ENCODE measurements around the gene USP12. TPM values are rescaled to one million over a fixed set of nuclear protein-coding genes. Genes with fewer than 3 reads are reported as not detected.
"Not testable (repeated sequence)": the region's sequence is repeated elsewhere in the genome, so short reads cannot be mapped to it uniquely, and the experiment has no call there.

The USP12 gene
- total RNA-seq, 2 donors from 2014 or later: 11.3 to 21.5 TPM

DNA sequence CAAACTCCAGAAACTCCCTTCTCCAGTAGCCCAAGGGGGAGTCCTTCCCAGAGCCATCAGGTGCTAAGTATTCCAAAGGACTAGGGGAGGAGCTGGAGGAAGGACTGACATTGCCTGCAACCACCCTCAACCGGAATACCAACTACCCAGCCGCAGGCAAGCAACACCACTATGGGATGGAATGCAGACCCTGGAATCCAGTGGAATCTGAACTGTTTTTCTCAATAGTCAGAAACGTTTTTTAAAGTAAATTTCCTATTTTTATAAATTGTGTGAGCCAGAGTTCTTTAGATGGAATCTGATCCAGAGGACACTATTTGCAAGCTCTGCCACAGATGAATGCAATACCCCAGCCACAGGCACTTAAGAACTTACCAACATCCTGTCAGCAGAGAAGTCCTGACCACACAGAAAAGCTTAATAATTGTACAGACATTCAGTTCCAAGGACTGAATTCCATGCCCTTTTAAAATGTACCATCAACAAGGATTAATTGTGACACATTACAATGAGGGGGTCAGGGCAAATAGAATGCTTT lies 92.1 kb downstream of the USP12 start:
- WGBS: 76% methylated on average over 3 of the region's 3 CpGs
- no peak overlapping the region for H3K4me3 ChIP-seq
- no peak for DNase-seq (ENCODE audit: low spot score)
- H3K9me3 ChIP-seq: no peaks in the 10 kb centered on the region
- no peaks in the 10 kb centered on the region for H3K27me3 ChIP-seq (replicated peaks; ENCODE audit: insufficient read depth)
- no peak overlapping the region for H3K27ac ChIP-seq
- H3K36me3 ChIP-seq: no peaks in the 10 kb centered on the region
- TF ChIP-seq POLR2AphosphoS5 (IDR thresholded peaks at IDR 0.05): no peak
- TF ChIP-seq POLR2A (IDR thresholded peaks at IDR 0.05): no peak
- TF ChIP-seq, protein P1, sequence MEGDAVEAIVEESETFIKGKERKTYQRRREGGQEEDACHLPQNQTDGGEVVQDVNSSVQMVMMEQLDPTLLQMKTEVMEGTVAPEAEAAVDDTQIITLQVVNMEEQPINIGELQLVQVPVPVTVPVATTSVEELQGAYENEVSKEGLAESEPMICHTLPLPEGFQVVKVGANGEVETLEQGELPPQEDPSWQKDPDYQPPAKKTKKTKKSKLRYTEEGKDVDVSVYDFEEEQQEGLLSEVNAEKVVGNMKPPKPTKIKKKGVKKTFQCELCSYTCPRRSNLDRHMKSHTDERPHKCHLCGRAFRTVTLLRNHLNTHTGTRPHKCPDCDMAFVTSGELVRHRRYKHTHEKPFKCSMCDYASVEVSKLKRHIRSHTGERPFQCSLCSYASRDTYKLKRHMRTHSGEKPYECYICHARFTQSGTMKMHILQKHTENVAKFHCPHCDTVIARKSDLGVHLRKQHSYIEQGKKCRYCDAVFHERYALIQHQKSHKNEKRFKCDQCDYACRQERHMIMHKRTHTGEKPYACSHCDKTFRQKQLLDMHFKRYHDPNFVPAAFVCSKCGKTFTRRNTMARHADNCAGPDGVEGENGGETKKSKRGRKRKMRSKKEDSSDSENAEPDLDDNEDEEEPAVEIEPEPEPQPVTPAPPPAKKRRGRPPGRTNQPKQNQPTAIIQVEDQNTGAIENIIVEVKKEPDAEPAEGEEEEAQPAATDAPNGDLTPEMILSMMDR (IDR thresholded peaks at IDR 0.05): no peak
- H3K4me1 ChIP-seq (replicated peaks): no peaks in the 10 kb centered on the region
- intact Hi-C loops (cut with DNase I): loop anchor here (2.0 to 5.0 kb wide), 2 partner anchors 55 to 93 kb away; partner anchors contain the start of gene USP12

DNA sequence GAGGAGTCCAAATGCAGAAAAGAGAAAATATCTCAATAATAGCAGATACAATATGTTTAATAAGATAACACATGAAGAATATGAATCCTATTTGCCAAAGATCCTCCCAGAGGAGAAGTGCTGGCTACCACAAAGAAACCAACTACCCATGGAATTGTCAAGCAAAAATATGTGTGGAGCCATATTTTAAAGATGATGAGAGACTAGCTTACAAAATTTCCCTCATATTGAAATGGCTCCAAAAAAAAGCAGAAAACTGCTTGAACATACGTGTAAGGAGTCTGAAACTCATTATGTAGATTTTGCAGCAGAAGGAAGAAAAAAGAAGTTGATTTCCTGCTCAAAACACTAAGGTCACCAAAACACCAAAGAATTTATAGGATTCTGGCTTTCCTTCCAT lies 94.2 kb downstream of the USP12 start:
- Histone ChIP-seq H3K4me3 (no peak overlapping the region), H3K27me3 (replicated peaks; ENCODE audit: insufficient read depth) (no peaks in the 10 kb centered on the region), H3K4me1 (replicated peaks) (no peaks in the 10 kb centered on the region), H3K36me3 (no peaks in the 10 kb centered on the region), H3K9me3 (no peaks in the 10 kb centered on the region), H3K27ac (no peak overlapping the region)
- 69% methylated on average over 1 of the region's 1 CpG for WGBS
- no peak for DNase-seq (ENCODE audit: low spot score)
- intact Hi-C loops (cut with DNase I): loop anchor here (5.0 kb wide), 1 partner anchor 95 kb away; the partner anchor contains the start of gene USP12
- no peak for TF ChIP-seq POLR2AphosphoS5 (IDR thresholded peaks at IDR 0.05)
- no peak for TF ChIP-seq POLR2A (IDR thresholded peaks at IDR 0.05)
- TF ChIP-seq, protein P1 (IDR thresholded peaks at IDR 0.05): no peak

DNA sequence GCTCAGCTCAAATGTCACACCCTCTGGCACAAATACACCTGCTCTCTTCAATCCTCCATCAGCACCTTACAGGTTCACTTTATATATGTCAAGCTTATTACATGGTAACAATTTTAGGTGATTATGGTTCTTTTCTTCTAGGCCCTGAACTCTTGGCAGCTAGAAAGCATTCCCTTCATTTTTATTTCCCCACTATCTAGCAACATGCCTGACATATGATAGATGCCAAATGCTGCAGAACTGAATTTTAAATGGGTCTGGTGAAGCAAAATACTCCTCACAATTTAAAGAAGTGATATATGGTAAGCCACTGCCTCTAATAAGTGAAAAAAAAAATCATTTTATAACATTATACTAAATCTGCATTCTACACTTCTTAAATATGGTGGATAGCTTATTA lies 95.2 kb downstream of the USP12 start:
- H3K9me3 ChIP-seq: no peaks in the 10 kb centered on the region
- no peaks in the 10 kb centered on the region for H3K27me3 ChIP-seq (replicated peaks; ENCODE audit: insufficient read depth)
- TF ChIP-seq POLR2A (IDR thresholded peaks at IDR 0.05) (no peak), POLR2AphosphoS5 (IDR thresholded peaks at IDR 0.05) (no peak)
- TF ChIP-seq, protein P1 (IDR thresholded peaks at IDR 0.05): no peak
- H3K27ac ChIP-seq: no peak overlapping the region
- no peak overlapping the region for H3K4me3 ChIP-seq
- intact Hi-C loops (cut with DNase I): loop anchor here (5.0 kb wide), 1 partner anchor 96 kb away; the partner anchor contains the start of gene USP12
- DNase-seq (ENCODE audit: low spot score): no peak
- no peaks in the 10 kb centered on the region for H3K4me1 ChIP-seq (replicated peaks)
- H3K36me3 ChIP-seq: no peaks in the 10 kb centered on the region

DNA sequence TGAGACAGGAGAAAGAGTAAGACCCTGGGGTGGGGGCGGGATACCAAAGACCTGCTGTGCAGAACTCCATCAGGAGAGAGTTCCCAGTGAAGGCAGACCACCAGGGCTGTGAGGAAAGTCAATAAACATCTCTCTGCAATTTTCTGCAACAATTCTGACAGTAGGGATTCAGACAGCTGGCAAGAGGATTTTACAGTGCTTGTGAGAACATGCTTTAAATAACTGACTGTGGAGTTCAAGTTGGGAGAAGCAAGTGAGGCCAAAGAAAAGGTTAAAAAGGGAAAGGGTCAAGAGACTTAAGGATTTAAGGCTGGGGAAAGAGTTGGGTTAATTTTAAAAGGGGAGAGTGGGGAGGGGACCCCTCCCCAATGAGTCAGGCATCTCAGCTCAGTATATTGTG lies 98.4 kb downstream of the USP12 start:
- H3K4me1 ChIP-seq (replicated peaks): no peaks in the 10 kb centered on the region
- no peaks in the 10 kb centered on the region for H3K27me3 ChIP-seq (replicated peaks; ENCODE audit: insufficient read depth)
- intact Hi-C loops (cut with DNase I): no loop called here
- no peak overlapping the region for H3K4me3 ChIP-seq
- 70% methylated on average over 1 of the region's 1 CpG for WGBS
- TF ChIP-seq POLR2AphosphoS5 (IDR thresholded peaks at IDR 0.05): no peak
- TF ChIP-seq, protein P1 (IDR thresholded peaks at IDR 0.05): no peak
- no peak for TF ChIP-seq POLR2A (IDR thresholded peaks at IDR 0.05)
- H3K27ac ChIP-seq: no peak overlapping the region
- DNase-seq (ENCODE audit: low spot score): no peak
- H3K36me3 ChIP-seq: no peaks in the 10 kb centered on the region
- no peaks in the 10 kb centered on the region for H3K9me3 ChIP-seq

DNA sequence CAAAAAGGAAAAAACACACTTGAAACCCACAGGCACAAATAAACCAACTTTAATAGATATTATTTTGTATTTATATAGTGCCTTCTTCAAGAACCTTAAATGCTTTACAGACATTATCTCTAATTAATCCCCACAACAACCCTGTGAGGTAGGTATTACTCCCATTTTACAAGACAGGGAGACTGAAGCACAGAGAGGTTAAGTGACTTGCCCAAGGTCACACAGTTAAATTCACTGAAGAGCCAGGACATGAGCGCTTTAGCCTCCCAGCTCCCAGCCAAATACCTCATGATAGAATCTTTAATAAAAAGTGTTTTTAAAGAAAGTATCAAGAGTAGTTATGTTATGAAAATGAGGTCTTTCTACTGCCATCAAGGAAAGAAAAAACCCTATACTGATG lies 105.5 kb downstream of the USP12 start:
- WGBS: 100% methylated on average over 1 of the region's 1 CpG
- H3K27me3 ChIP-seq (replicated peaks; ENCODE audit: insufficient read depth); H3K9me3 ChIP-seq; H3K4me1 ChIP-seq (replicated peaks); intact Hi-C loops (cut with DNase I); H3K4me3 ChIP-seq; DNase-seq (ENCODE audit: low spot score); H3K27ac ChIP-seq; H3K36me3 ChIP-seq: not testable (repeated sequence)

Data from prostate gland (tissue), 2 donors.